Eye (tissue), 1 donor: ENCODE results near the gene RHEX.
"Not testable (repeated sequence)": the region's sequence is repeated elsewhere in the genome, so short reads cannot be mapped to it uniquely, and the experiment has no call there.

Experiments used
- DNase-seq: peaks from one replicate; pipeline ENCODE4 v3.0.0-alpha.2; 2015

RHEX gene

GRCh38 chr1:206030714-206031113, 22.3 kb upstream of the RHEX start:
- DNase-seq: peak; percentile 86

- DNase-seq: no peak
Observed at GRCh38 chr1:206032380-206033140, 20.4 kb upstream of the RHEX start.

- DNase-seq: no peak
Observed at GRCh38 chr1:206035027-206035426, 17.9 kb upstream of the RHEX start.

- peak; percentile 46 for DNase-seq
Observed at GRCh38 chr1:206036663-206037455, 16.1 kb upstream of the RHEX start.

- peak; percentile 79 for DNase-seq
Observed at GRCh38 chr1:206037581-206037980, 15.4 kb upstream of the RHEX start.

- DNase-seq: peak; percentile 50
Observed at GRCh38 chr1:206039046-206039973, 13.7 kb upstream of the RHEX start.

GRCh38 chr1:206040328-206040727, 12.6 kb upstream of the RHEX start:
- DNase-seq: peak; percentile 23

GRCh38 chr1:206041640-206042039, 11.3 kb upstream of the RHEX start:
- peak; percentile 66 for DNase-seq

- no peak for DNase-seq
Observed at GRCh38 chr1:206047271-206047670, 5.7 kb upstream of the RHEX start.

- no peak for DNase-seq
Observed at GRCh38 chr1:206048582-206048981, 4.4 kb upstream of the RHEX start.

GRCh38 chr1:206049293-206049692, 3.7 kb upstream of the RHEX start:
- no peak for DNase-seq

GRCh38 chr1:206049919-206050600, 2.9 kb upstream of the RHEX start:
- no peak for DNase-seq

GRCh38 chr1:206050655-206051235, 2.2 kb upstream of the RHEX start:
- no peak for DNase-seq

- DNase-seq: not testable (repeated sequence)
Observed at GRCh38 chr1:206052231-206052865, 625 bp upstream of the RHEX start.

GRCh38 chr1:206053616-206054015, 643 bp downstream of the RHEX start:
- DNase-seq: not testable (repeated sequence)

- DNase-seq: not testable (repeated sequence)
Observed at GRCh38 chr1:206055069-206055625, 2.2 kb downstream of the RHEX start.

- not testable (repeated sequence) for DNase-seq
Observed at GRCh38 chr1:206055639-206056323, 2.8 kb downstream of the RHEX start.

- DNase-seq: not testable (repeated sequence)
Observed at GRCh38 chr1:206058289-206058926, 5.4 kb downstream of the RHEX start.

- DNase-seq: no peak
Observed at GRCh38 chr1:206058927-206059292, 5.9 kb downstream of the RHEX start.

- no peak for DNase-seq
Observed at GRCh38 chr1:206059355-206059915, 6.5 kb downstream of the RHEX start.
